HG02610 (cell line): Measurements from ENCODE around the gene SPACA7.

Source experiments
- ATAC-seq: cut with Tn5 transposase; IDR thresholded peaks from one replicate; pipeline ENCODE4 v1.9.1; 2021; ENCODE audit warnings: mild to moderate bottlenecking, moderate library complexity; ENCODE audit not compliant: unreplicated experiment

SPACA7 gene, protein sequence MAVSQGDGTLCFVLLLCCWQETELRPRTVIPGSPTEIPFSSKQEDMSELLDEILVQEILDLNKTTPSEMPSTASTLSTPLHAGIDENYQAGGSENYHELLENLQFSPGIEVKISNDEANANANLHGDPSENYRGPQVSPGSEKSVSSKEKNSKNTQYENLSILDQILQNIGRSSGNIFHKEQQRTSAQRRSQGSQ

GRCh38 chr13:112376050-112376681, at the start of gene SPACA7:
Gene SPACA7, plus strand, starts transcription at chr13:112376355. Its CDS starts 31 bp downstream, at chr13:112376386.
- ATAC-seq: no peak

GRCh38 chr13:112326821-112327370, 49.3 kb upstream of the SPACA7 start:
- ATAC-seq: no peak

- no peak for ATAC-seq
Observed at GRCh38 chr13:112328936-112329335, 47.2 kb upstream of the SPACA7 start.

DNA sequence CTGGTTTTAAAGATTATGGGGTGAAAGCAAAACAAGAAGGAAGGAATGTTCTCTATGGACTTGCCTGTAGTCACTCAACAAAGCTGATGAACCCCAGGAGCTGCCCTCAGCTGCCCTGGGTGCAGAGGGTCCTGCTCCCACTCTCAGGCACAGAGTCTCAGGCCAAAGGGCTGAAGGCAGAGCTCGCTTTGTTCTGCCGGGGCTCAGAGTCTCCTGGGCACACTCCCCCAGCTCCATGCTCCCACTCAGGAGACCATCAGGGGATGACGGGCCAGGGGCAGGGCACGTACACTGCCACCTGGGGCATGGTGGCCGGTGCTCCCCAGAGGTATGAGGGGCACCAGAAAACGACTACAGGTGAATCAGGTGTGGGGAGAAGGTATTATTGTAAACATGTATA, 46.8 kb upstream of the SPACA7 start:
- no peak for ATAC-seq

DNA sequence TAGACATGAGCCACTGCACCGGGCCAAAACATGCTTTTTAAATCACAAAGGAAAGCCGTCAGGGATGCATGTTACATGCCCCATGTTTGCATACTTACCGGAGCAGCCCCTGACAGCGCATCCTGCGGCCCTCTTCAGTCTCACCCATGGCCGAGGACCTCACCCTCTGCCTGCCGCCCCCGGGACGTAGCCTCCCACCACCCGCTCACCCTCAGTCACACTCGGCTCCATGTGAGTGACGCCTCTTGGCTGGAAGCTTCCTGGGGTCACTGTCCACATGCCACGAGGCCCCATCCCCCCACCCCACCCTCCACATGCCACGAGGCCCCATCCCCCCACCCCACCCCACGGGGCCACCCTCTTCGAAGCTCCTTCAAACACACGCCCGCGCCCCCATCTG, 46.1 kb upstream of the SPACA7 start:
- ATAC-seq: no peak

DNA sequence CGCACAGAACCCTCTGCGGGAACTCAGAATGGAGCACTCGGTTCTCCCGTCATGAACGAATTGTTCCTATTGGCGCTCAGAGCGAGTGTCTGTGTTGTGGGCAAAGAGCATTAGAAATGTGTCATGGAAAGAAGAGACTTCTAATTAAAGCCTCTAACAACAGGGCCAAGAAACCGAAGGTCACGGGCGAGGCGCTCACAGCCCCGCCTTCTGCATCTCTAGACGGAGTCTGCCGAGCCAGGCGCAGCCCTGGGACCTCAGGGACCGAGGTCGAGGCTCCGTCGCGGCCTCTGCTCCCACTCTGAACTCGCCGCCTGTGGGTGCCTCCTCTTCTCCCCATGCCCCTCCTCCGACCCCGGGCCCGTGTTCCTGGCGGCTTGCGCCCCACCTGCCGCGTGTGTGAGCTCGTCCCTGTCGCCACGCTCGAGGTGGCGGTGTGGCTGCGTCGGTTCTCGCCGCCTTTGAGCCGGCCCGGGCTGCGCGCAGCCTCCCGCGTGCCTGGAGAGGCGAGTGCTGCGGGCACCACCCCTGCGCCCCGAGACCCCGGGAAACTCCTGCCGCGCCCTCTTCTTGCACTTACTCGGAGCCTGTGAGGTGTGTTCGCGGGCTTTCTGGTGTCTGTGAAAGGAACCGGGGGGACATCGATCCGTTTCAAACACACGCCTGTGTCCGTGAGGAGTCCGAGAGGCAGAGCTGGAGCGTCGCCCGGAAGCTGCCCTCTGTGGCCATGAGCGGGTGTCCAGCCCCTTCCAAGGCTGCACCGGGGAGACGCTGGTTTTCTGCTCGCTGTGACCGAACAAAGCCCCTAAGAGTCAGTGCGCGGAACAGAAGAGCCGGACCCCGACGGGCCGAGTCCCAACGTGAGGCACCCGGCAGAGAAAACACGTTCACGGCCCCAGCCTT, 45.4 kb upstream of the SPACA7 start:
- ATAC-seq: no peak

- ATAC-seq: no peak
Observed at GRCh38 chr13:112331675-112332074, 44.5 kb upstream of the SPACA7 start.

- no peak for ATAC-seq
Observed at GRCh38 chr13:112332727-112333126, 43.4 kb upstream of the SPACA7 start.

DNA sequence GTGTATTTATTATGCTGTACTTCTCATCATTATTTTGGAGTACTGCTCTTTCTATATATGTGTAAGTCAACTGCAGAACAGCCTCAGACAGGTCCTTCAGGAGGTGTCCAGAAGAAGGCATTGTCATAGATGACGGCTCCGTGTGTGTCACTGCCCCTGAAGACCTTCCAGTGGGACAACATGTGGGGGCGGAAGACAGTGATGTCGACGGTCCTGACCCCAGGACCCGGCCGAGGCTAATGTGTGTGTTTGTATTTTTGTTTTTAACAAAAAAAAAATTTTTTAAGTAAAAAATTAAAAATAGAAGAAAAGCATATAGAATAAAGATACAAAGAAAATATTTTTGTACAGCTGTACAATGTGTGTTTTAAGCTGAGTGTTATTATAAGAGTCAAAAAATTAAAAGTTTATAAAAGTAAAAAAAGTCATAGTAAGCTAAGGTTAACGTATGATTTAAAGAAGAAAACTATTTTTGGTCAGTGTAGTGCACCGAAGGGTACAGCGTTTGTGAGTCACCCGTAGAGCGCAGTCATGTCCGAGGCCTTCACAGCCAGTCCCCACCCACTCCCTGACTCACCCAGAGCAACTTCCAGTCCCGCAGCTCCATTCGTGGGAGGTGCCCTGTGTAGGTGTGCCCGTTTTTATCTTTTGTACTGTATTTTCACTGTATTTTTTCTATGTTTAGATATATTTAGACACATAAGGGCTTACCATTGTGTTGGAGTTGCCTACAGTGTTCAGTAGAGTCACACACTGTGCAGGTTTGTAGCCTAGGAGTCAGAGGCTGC, 42.2 kb upstream of the SPACA7 start:
- no peak for ATAC-seq

GRCh38 chr13:112335135-112335534, 41.0 kb upstream of the SPACA7 start:
- no peak for ATAC-seq

DNA sequence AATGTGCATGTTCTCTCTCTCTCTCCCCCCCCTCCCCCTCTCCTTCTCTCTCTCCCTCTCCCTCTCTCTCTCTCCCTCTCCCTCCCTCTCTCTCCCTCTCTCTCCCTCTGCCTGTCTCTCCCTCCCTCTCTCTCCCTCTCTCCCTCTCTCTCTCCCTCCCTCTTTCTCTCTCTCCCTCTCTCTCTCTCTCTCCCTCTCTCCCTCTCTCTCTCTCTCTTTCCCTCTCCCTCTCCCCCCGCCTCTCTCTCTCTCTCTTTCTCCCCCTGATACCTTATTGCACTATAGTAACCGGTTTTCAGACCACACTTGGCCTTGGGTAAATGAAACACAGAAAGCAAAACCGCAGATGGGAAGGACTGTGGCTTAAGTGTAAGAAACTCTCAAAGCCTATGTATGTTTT, 34.7 kb upstream of the SPACA7 start:
- no peak for ATAC-seq

DNA sequence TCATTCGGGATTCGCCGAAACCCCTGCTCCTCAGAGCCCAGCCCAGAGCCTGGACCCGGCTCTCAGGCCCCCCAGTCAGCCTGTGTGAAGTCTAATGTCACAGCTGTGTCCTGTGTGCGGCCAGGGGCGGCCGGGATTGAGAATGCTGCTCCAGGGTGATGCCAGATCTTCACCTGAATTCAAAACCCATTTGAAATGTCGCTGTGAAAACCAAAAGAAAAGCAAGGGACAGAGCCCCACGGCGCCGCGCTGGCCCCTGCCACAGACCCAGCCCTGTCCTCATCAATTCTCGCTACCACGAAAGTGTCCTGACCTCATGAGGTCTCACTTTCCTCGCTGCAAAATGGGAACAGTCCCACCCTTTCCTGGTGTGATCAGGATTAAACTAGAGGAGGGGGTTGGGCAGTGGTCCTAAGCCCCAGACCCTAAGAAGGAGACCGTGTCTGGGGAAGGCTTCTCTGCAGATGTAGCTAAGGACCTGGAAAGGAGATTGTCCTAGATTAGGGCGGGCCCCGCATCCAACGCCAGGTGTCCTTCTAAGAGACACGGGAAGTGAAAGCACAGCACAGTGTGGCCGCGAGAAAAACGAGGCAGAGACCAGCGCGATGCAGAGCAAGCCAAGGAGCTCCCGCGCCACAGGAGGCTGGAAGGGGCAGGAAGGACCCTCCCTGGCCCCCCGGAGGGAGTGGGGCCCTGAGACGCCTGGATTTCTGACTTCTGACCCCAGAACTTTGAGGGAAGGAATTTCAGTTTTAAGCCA, 34.0 kb upstream of the SPACA7 start:
- no peak for ATAC-seq

DNA sequence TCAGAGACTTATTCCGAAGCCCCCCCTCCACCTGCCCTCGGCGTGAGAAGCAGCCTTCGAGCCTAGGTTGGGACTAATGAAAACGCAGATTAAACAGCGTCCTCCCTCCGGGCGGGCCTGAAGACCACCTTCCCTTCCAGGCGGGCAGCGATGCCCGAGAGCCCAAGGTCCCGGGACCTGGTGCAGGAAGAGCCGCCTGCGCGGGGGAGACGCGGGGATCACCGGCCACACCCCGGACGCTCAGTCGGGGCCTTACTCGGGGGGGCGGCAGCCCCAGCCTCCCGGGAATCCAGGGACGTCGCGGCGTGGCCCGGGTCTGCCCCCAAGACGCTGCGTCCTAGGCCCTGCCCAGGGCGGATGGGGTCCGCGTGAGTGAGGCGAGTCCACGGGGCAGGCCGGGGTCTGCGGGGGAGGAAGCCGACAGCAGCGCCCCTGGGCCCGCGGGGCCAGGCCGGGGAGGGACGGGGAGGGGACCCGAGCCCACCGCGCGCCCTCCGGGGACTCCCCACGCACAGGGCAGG, 33.3 kb upstream of the SPACA7 start:
- no peak for ATAC-seq

DNA sequence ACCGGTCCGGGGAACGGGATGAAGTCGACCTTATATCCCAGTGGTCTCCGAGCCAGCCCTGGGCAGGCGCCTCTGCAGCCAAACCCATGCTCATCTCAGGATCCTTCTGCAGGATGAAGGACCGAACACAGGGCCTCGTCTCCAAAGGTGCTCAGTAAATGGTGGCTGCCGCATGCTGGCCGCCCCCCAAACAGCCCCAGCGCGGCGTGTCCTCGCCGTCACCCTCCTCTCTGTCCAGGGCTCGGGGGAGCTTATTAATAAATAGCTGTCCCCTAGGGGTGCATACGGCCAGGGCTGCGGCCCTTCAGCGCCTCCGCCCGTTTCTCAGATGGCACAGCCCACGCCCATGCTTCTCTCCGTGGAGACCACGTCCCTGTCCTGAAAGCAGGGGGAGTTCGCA, 32.6 kb upstream of the SPACA7 start:
- ATAC-seq: no peak

DNA sequence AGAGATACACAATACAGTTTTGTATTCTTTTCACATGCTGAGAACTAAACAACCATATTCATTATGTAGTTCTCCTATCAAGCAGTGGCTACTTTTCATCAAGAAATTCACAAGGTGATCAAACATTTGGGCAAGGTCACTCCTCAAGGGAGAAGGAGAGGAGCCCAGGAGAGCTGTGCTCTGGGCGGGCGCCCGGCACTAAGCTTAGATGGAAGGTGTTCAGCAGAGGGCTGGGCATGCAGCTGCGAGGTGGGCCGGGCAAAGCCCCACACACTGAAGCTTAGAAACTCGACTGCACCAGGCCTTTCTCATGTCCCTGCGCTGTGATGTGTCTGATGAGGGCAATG, 30.4 kb upstream of the SPACA7 start:
- no peak for ATAC-seq

DNA sequence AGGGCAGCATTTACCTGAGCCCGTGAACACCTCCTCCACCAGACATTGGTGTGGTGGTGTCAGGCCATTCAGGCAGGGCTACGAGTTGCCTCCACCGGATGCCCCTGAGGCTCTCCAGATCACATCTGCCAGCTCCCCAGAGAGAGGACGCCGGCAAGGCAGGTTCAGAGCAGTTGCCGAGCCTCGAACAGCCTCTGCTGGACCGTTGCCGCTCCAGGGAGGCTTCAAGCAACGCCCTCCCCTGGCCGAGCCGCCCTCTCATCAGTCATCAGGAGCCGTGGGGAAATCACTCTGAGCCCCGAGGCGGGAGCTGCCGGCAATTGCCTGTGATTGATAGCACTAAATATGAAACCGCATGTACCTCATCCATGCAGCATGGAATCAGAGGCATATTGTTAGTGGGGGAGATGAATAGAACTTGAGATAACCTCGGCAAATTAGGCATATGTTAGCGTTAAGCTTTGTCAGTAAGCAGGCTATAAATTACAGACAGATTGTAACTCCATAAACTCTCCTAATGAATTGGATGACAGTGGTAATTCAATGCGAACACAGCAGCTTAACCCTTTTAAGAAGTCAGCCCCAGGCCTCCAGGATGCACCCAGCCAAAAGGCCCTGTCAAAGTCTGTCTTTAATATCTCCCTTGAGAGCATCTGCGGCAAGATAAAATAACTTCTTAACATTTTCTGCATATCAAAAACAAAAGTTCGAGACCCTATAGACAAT, 29.8 kb upstream of the SPACA7 start:
- ATAC-seq: no peak

GRCh38 chr13:112346899-112347229, 29.3 kb upstream of the SPACA7 start:
- no peak for ATAC-seq

GRCh38 chr13:112347986-112348385, 28.2 kb upstream of the SPACA7 start:
- no peak for ATAC-seq

GRCh38 chr13:112348642-112349345, 27.4 kb upstream of the SPACA7 start:
- no peak for ATAC-seq
